Measurements from ENCODE around the gene DCST2. TPM values are rescaled to one million over a fixed set of nuclear protein-coding genes. Genes with fewer than 3 reads are reported as not detected.

Gene DCST2
- total RNA-seq, 1 experiment from 2014 or later, result 0.21 TPM

- peaks cover 46% of the 10 kb centered on the region for H3K4me1 ChIP-seq (ENCODE audit: insufficient read depth, low read length, poor library complexity, severe bottlenecking)
- no peaks in the 10 kb centered on the region for H3K27me3 ChIP-seq (replicated peaks; ENCODE audit: insufficient read depth, low read depth, low read length, poor library complexity)
- H3K27ac ChIP-seq (ENCODE audit: low read depth, low read length, poor library complexity, severe bottlenecking), result peak overlapping the region; percentile 96
- no peak for DNase-seq (ENCODE audit: low spot score)
- H3K4me3 ChIP-seq (ENCODE audit: low read depth, low read length, poor library complexity, severe bottlenecking), result peak overlapping the region; percentile 59
- CTCF ChIA-PET, result no interaction called here
- no peaks in the 10 kb centered on the region for H3K9me3 ChIP-seq (ENCODE audit: low read depth, low read length, poor library complexity, severe bottlenecking)
- POLR2A ChIA-PET (ENCODE audit: low non-redundant PET), result no interaction called here
- intact Hi-C loops (cut with micrococcal nuclease; ENCODE audit: unreplicated experiment), result no loop called here
- TF ChIP-seq CTCF (conservative IDR thresholded peaks at IDR 0.05; ENCODE audit: low read depth, low read length), result no peak
- TF ChIP-seq EZH2 (IDR thresholded peaks at IDR 0.05; ENCODE audit: borderline replicate concordance, low read depth, low read length, poor library complexity, severe bottlenecking), result no peak
- H3K36me3 ChIP-seq (ENCODE audit: insufficient read depth, low read length, poor library complexity, severe bottlenecking), result peaks cover 29% of the 10 kb centered on the region
- BruUV-seq (replicated peaks), result no TSS peak
Measured at GRCh38 chr1:154975409-154976059, 58.0 kb downstream of the DCST2 start.

- peak overlapping the region; percentile 59 for H3K4me3 ChIP-seq (ENCODE audit: low read depth, low read length, poor library complexity, severe bottlenecking)
- H3K27me3 ChIP-seq (replicated peaks; ENCODE audit: insufficient read depth, low read depth, low read length, poor library complexity), result no peaks in the 10 kb centered on the region
- intact Hi-C loops (cut with micrococcal nuclease; ENCODE audit: unreplicated experiment), result no loop called here
- peaks cover 29% of the 10 kb centered on the region for H3K36me3 ChIP-seq (ENCODE audit: insufficient read depth, low read length, poor library complexity, severe bottlenecking)
- ChIA-PET POLR2A (ENCODE audit: low non-redundant PET) (no interaction called here), CTCF (no interaction called here)
- TF ChIP-seq CTCF (conservative IDR thresholded peaks at IDR 0.05; ENCODE audit: low read depth, low read length) (no peak), EZH2 (IDR thresholded peaks at IDR 0.05; ENCODE audit: borderline replicate concordance, low read depth, low read length, poor library complexity, severe bottlenecking) (no peak)
- TSS peak; percentile 67 for BruUV-seq (replicated peaks)
- peaks cover 46% of the 10 kb centered on the region for H3K4me1 ChIP-seq (ENCODE audit: insufficient read depth, low read length, poor library complexity, severe bottlenecking)
- H3K27ac ChIP-seq (ENCODE audit: low read depth, low read length, poor library complexity, severe bottlenecking), result peak overlapping the region; percentile 96
- no peaks in the 10 kb centered on the region for H3K9me3 ChIP-seq (ENCODE audit: low read depth, low read length, poor library complexity, severe bottlenecking)
- DNase-seq (ENCODE audit: low spot score), result peak; percentile 98
Measured at GRCh38 chr1:154974808-154975408, 58.7 kb downstream of the DCST2 start.

- H3K27me3 ChIP-seq (replicated peaks; ENCODE audit: insufficient read depth, low read depth, low read length, poor library complexity), result no peaks in the 10 kb centered on the region
- ChIA-PET POLR2A (ENCODE audit: low non-redundant PET) (interaction anchor here (0.6 to 0.7 kb wide), 2 partner anchors 169 to 407 kb away, joined by 3 to 23 read pairs; partner anchors contain the start of gene CHRNB2), CTCF (interaction anchor here (0.9 to 1.1 kb wide), 4 partner anchors 11 to 77 kb away, joined by 4 to 6 read pairs (median 4); partner anchors contain the start of gene PYGO2)
- H3K36me3 ChIP-seq (ENCODE audit: insufficient read depth, low read length, poor library complexity, severe bottlenecking), result peaks cover 23% of the 10 kb centered on the region
- intact Hi-C loops (cut with micrococcal nuclease; ENCODE audit: unreplicated experiment), result no loop called here
- peak within 1 kb of the TSS; percentile 59 for H3K4me3 ChIP-seq (ENCODE audit: low read depth, low read length, poor library complexity, severe bottlenecking)
- no peak for TF ChIP-seq CTCF (conservative IDR thresholded peaks at IDR 0.05; ENCODE audit: low read depth, low read length)
- TF ChIP-seq EZH2 (IDR thresholded peaks at IDR 0.05; ENCODE audit: borderline replicate concordance, low read depth, low read length, poor library complexity, severe bottlenecking), result no peak
- peak; percentile 100 for DNase-seq (ENCODE audit: low spot score)
- H3K27ac ChIP-seq (ENCODE audit: low read depth, low read length, poor library complexity, severe bottlenecking), result peak within 1 kb of the TSS; percentile 96
- BruUV-seq (replicated peaks), result no TSS peak
- H3K9me3 ChIP-seq (ENCODE audit: low read depth, low read length, poor library complexity, severe bottlenecking), result no peaks in the 10 kb centered on the region
- peaks cover 48% of the 10 kb centered on the region for H3K4me1 ChIP-seq (ENCODE audit: insufficient read depth, low read length, poor library complexity, severe bottlenecking)
Measured at GRCh38 chr1:154974102-154974807, 59.3 kb downstream of the DCST2 start, which contains the start of gene CKS1B. Gene CKS1B, plus strand, starts transcription at chr1:154974681. Its CDS starts 65 bp downstream, at chr1:154974746.
